NT2/D1 (cell line): ENCODE data around the gene DHX16.

Experiments
- DNase-seq: peaks from one replicate; pipeline ENCODE4 v3.0.0-alpha.2; 2011; ENCODE audit warnings: low read depth, low spot score
- H3K27me3 ChIP-seq: 2 replicates; pipeline ENCODE4 v1.6.0; 2011; ENCODE audit warnings: mild to moderate bottlenecking; ENCODE audit not compliant: insufficient read length, insufficient read depth
- H3K36me3 ChIP-seq: 2 replicates; pipeline ENCODE4 v1.6.1; 2011; ENCODE audit warnings: mild to moderate bottlenecking, low read length, mixed read lengths; ENCODE audit not compliant: insufficient read depth, insufficient read length
- H3K4me1 ChIP-seq: 2 replicates; pipeline ENCODE4 v1.5.1; 2011; ENCODE audit not compliant: insufficient read depth, insufficient read length
- H3K4me3 ChIP-seq: 2 replicates; pipeline ENCODE4 v1.5.1; 2011; ENCODE audit warnings: low read depth; ENCODE audit not compliant: insufficient read length
- H3K9ac ChIP-seq: 2 replicates; pipeline ENCODE4 v1.6.0; 2011; ENCODE audit warnings: low read depth; ENCODE audit not compliant: insufficient read length
- H3K9me3 ChIP-seq: 2 replicates; pipeline ENCODE4 v1.5.1; 2011; ENCODE audit warnings: mild to moderate bottlenecking, low read length; ENCODE audit not compliant: insufficient read depth
- SUZ12 ChIP-seq: IDR thresholded peaks from 2 replicates; pipeline ENCODE4 v1.6.1; 2011; ENCODE audit not compliant: insufficient read length, insufficient read depth; ENCODE audit errors: extremely low read depth
- YY1 ChIP-seq: IDR thresholded peaks from 2 replicates; pipeline ENCODE4 v1.6.1; 2011; ENCODE audit not compliant: insufficient read length, insufficient read depth
- ZNF274 ChIP-seq: IDR thresholded peaks from 2 replicates; pipeline ENCODE4 v1.6.1; 2011; ENCODE audit warnings: mild to moderate bottlenecking, low read depth, low read length

DHX16 gene

GRCh38 chr6:30705620-30706019, 32.8 kb upstream of the DHX16 start:
- peaks cover 82% of the 10 kb centered on the region for H3K36me3 ChIP-seq
- H3K4me3 ChIP-seq = no peak overlapping the region
- no peaks in the 10 kb centered on the region for H3K9me3 ChIP-seq
- TF ChIP-seq SUZ12 (no peak), ZNF274 (no peak)
- no peak overlapping the region for H3K9ac ChIP-seq
- no peaks in the 10 kb centered on the region for H3K27me3 ChIP-seq
- DNase-seq = no peak
- H3K4me1 ChIP-seq = peaks cover 3% of the 10 kb centered on the region

- Histone ChIP-seq H3K4me1 (peaks cover 3% of the 10 kb centered on the region), H3K27me3 (no peaks in the 10 kb centered on the region), H3K36me3 (peaks cover 81% of the 10 kb centered on the region), H3K9me3 (no peaks in the 10 kb centered on the region), H3K9ac (no peak overlapping the region), H3K4me3 (no peak overlapping the region)
- no peak for TF ChIP-seq SUZ12
- no peak for TF ChIP-seq YY1
- TF ChIP-seq ZNF274 = no peak
- DNase-seq = no peak
Observed at GRCh38 chr6:30703821-30704220, 31.0 kb upstream of the DHX16 start.

GRCh38 chr6:30703011-30703410, 30.2 kb upstream of the DHX16 start:
- no peak for DNase-seq
- Histone ChIP-seq H3K36me3 (peaks cover 77% of the 10 kb centered on the region), H3K4me1 (peaks cover 2% of the 10 kb centered on the region), H3K9me3 (no peaks in the 10 kb centered on the region), H3K9ac (no peak overlapping the region), H3K4me3 (no peak overlapping the region), H3K27me3 (no peaks in the 10 kb centered on the region)
- TF ChIP-seq SUZ12 (no peak), ZNF274 (no peak), YY1 (no peak)

DNA sequence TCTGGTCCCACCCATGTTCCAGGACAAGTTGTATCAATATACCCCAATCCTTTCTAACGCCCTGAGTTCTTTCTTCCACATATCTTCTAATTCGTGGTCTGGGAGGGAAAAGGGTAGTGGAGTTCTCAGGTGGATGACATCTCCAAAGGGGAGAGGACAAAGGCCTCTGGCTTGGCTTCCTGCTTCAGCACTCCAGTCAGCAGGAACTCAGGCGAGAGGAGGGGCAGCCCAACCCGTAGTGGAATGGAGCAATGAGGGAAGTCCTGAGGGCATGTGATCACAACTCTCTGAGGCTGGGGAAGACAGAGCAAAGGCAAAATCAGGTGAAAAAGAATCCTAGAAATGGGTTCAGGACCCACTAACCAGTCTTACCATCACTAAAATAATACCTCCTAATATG, 27.5 kb upstream of the DHX16 start:
- H3K36me3 ChIP-seq = peaks cover 55% of the 10 kb centered on the region
- H3K4me3 ChIP-seq = no peak overlapping the region
- H3K4me1 ChIP-seq = no peaks in the 10 kb centered on the region
- TF ChIP-seq SUZ12 (no peak), ZNF274 (no peak)
- no peaks in the 10 kb centered on the region for H3K9me3 ChIP-seq
- DNase-seq = no peak
- no peaks in the 10 kb centered on the region for H3K27me3 ChIP-seq
- H3K9ac ChIP-seq = no peak overlapping the region

GRCh38 chr6:30696432-30696831, 23.6 kb upstream of the DHX16 start:
- no peak for TF ChIP-seq YY1
- TF ChIP-seq SUZ12 = no peak
- TF ChIP-seq ZNF274 = no peak
- Histone ChIP-seq H3K4me1 (no peaks in the 10 kb centered on the region), H3K4me3 (no peak overlapping the region), H3K9me3 (no peaks in the 10 kb centered on the region), H3K27me3 (no peaks in the 10 kb centered on the region), H3K36me3 (peaks cover 19% of the 10 kb centered on the region), H3K9ac (no peak overlapping the region)
- DNase-seq = no peak

DNA sequence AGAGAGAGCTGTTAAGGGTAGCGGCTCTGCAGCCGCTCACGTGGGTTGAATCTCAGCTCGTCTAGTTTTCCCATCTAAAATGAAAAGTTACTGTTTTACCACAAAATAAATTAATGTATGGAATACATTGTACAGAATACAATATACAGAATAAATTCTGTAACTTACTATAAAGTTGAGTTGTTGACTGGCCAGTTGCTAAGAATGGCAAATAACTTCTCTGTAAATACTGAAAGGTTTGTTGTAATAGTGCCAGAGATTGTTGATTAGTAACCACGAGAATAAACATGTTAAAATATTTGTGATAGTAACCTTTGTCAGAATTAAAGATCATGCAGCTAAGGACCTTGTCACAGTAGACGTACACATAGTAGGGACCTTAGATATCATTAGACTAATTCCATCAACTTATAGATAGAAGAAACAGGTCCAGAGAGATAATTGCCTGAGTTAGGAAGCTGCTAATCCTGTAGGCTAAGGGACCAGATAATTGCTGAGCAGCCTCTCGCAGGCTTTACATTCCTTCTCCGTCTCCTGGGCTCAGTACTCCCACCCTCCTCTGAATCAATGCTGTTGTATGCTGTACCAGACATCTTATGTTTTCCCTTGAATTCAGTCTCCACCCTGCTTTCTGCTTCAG, 18.5 kb upstream of the DHX16 start:
- Histone ChIP-seq H3K9ac (peak overlapping the region; percentile 57), H3K27me3 (no peaks in the 10 kb centered on the region), H3K4me1 (peaks cover 8% of the 10 kb centered on the region), H3K36me3 (peaks cover 14% of the 10 kb centered on the region), H3K9me3 (no peaks in the 10 kb centered on the region), H3K4me3 (peak overlapping the region; percentile 16)
- TF ChIP-seq YY1 (no peak), ZNF274 (no peak), SUZ12 (no peak)
- DNase-seq = no peak

DNA sequence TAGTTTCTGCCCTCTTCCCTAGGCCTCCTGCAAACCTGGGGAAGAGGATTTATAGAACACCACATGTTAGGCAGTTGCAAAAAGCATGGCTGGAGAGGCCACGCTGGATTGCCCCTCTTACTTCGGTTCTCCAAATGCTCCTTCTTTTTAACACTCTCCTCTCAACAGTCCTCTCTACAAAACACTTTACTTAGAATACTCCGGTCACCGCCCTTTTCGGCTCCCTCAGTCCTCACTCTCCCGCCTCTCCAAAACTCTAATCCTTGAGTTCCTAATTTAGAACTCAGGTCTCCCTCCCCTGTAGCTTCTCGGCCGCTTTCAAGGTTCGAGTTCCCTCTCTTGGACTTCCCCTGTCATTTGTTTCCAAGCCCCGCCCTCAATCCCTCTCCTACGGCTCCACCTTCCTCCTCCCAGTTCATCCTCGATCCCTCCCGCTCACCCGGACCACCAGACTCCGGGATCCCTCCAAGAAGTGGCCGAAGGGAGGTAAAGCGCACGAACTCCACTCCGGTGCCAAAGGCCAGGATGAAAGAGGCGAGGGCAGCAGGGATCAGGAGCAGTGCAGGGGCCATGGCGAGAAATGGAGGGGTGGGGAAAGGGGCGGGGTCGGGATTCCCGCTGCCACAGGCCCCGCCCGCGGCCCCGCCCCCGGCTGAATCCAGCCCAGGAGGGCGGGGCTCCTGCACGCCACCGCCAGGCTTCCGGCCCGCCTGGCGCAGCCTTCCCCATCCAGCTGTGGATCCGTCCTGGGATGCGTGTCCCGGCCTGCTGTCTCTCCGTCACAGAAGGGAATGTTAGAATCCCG, 17.8 kb upstream of the DHX16 start, which contains the start of gene NRM:
TSS of gene NRM (minus strand) at position 582 of the 805 bp plus-strand sequence. CDS start at position 572, 10 bp downstream.
- peaks cover 8% of the 10 kb centered on the region for H3K4me1 ChIP-seq
- H3K36me3 ChIP-seq = peaks cover 16% of the 10 kb centered on the region

More for the DNA sequence above, 17.8 kb upstream of the DHX16 start, which contains the start of gene NRM:
- TF ChIP-seq SUZ12 (no peak), YY1 (no peak), ZNF274 (no peak)
- no peaks in the 10 kb centered on the region for H3K9me3 ChIP-seq
- DNase-seq = peak; percentile 63
- H3K27me3 ChIP-seq = no peaks in the 10 kb centered on the region
- peak within 1 kb of the TSS; percentile 87 for H3K9ac ChIP-seq
- peak within 1 kb of the TSS; percentile 63 for H3K4me3 ChIP-seq
